GM23338 (cell line): Measurements from ENCODE around the gene NDUFA7. TPM values are rescaled to one million over a fixed set of nuclear protein-coding genes. Genes with fewer than 3 reads are reported as not detected.

ENCODE experiments used
- ATAC-seq: fragments of 200-7000 bp; cut with Tn5 transposase; 3 replicates; pipeline ENCODE4 v1.9.1; 2020
- DNase-seq: peaks from one replicate; pipeline ENCODE4 v3.0.0-alpha.2; 2015; ENCODE audit warnings: low spot score
- H2AFZ ChIP-seq: fragments of 200-600 bp; sonication (generic); 2 replicates; pipeline ENCODE4 v1.8.0; 2016; ENCODE audit warnings: antibody characterized with exemption, mild to moderate bottlenecking, moderate library complexity
- H3F3A ChIP-seq: fragments of 200-600 bp; sonication (generic); replicated peaks from 2 replicates; pipeline ENCODE4 v1.8.0; 2017; ENCODE audit warnings: antibody characterized with exemption, mixed run types, low read depth
- H3K27ac ChIP-seq: fragments of 200-600 bp; sonication (generic); 2 replicates; pipeline ENCODE4 v1.6.1; 2016; ENCODE audit warnings: low read depth
- H3K27me3 ChIP-seq: fragments of 200-600 bp; sonication (generic); 2 replicates; pipeline ENCODE4 v1.8.0; 2016; ENCODE audit warnings: mild to moderate bottlenecking, mixed run types, moderate library complexity; ENCODE audit not compliant: insufficient read depth
- H3K36me3 ChIP-seq: fragments of 200-600 bp; sonication (generic); 2 replicates; pipeline ENCODE4 v1.8.0; 2016; ENCODE audit warnings: mild to moderate bottlenecking; ENCODE audit not compliant: insufficient read depth
- H3K4me1 ChIP-seq: fragments of 200-600 bp; sonication (generic); 2 replicates; pipeline ENCODE4 v1.8.0; 2016; ENCODE audit warnings: mild to moderate bottlenecking, moderate library complexity; ENCODE audit not compliant: insufficient read depth
- H3K4me2 ChIP-seq: fragments of 200-600 bp; sonication (generic); 2 replicates; pipeline ENCODE4 v1.7.1; 2017; ENCODE audit warnings: mixed run types
- H3K4me3 ChIP-seq: fragments of 200-600 bp; sonication (generic); 2 replicates; pipeline ENCODE4 v1.6.1; 2016; ENCODE audit warnings: mixed run types
- H3K79me2 ChIP-seq: fragments of 200-600 bp; sonication (generic); replicated peaks from 2 replicates; pipeline ENCODE4 v1.8.0; 2017; ENCODE audit warnings: mild to moderate bottlenecking; ENCODE audit not compliant: insufficient read depth
- H3K9me2 ChIP-seq: fragments of 200-600 bp; sonication (generic); 2 replicates; pipeline ENCODE4 v1.8.0; 2017; ENCODE audit not compliant: insufficient read depth
- H4K20me1 ChIP-seq: fragments of 200-600 bp; sonication (generic); replicated peaks from 2 replicates; pipeline ENCODE4 v1.8.0; 2017; ENCODE audit warnings: mild to moderate bottlenecking; ENCODE audit not compliant: insufficient read depth
- H3K27ac Mint-ChIP-seq: 2 replicates; pipeline ENCODE4 v1.8.0; 2020; ENCODE audit warnings: inconsistent platforms, mild to moderate bottlenecking, moderate library complexity, mixed read lengths
- H3K27me3 Mint-ChIP-seq: 3 replicates; pipeline ENCODE4 v1.8.0; 2022; ENCODE audit warnings: low read depth, mild to moderate bottlenecking, moderate library complexity, mixed read lengths, inconsistent platforms; ENCODE audit not compliant: insufficient read depth, poor library complexity
- H3K36me3 Mint-ChIP-seq: 3 replicates; pipeline ENCODE4 v1.8.0; 2021; ENCODE audit warnings: low read depth, mild to moderate bottlenecking, inconsistent platforms, moderate library complexity, mixed read lengths
- H3K4me1 Mint-ChIP-seq: 3 replicates; pipeline ENCODE4 v1.8.0; 2020; ENCODE audit warnings: mild to moderate bottlenecking, inconsistent platforms, mixed read lengths
- H3K4me3 Mint-ChIP-seq: 3 replicates; pipeline ENCODE4 v1.8.0; 2021; ENCODE audit warnings: moderate library complexity, mild to moderate bottlenecking, inconsistent platforms, mixed read lengths
- H3K9me3 Mint-ChIP-seq: 3 replicates; pipeline ENCODE4 v1.8.0; 2020; ENCODE audit warnings: moderate library complexity, mild to moderate bottlenecking, inconsistent platforms, mixed read lengths
- CREB1 ChIP-seq: fragments of 250-450 bp; sonication (Bioruptor Pico); IDR thresholded peaks from 2 replicates; pipeline ENCODE4 v1.5.0; 2020; ENCODE audit warnings: low read depth, mild to moderate bottlenecking, moderate library complexity
- EZH2 ChIP-seq: fragments of 200-600 bp; sonication (generic); IDR thresholded peaks from one replicate; pipeline ENCODE4 v1.8.0; 2017; ENCODE audit warnings: antibody characterized with exemption, mild to moderate bottlenecking, low read depth; ENCODE audit not compliant: unreplicated experiment
- EZH2phosphoT487 ChIP-seq: fragments of 200-600 bp; sonication (generic); IDR thresholded peaks from one replicate; pipeline ENCODE4 v1.8.1; 2018; ENCODE audit warnings: antibody characterized with exemption; ENCODE audit not compliant: unreplicated experiment
- JUNB ChIP-seq: IDR thresholded peaks from one replicate; pipeline ENCODE4 v1.6.1; 2016; ENCODE audit warnings: antibody characterized with exemption; ENCODE audit not compliant: unreplicated experiment
- NANOG ChIP-seq: IDR thresholded peaks from 2 replicates; pipeline ENCODE4 v1.6.1; 2016; ENCODE audit warnings: antibody characterized with exemption, borderline replicate concordance
- POLR2AphosphoS5 ChIP-seq: IDR thresholded peaks from 2 replicates; pipeline ENCODE4 v1.6.1; 2016; ENCODE audit warnings: antibody characterized with exemption, low read depth
- REST ChIP-seq: IDR thresholded peaks from one replicate; pipeline ENCODE4 v1.6.1; 2018; ENCODE audit warnings: antibody characterized with exemption; ENCODE audit not compliant: unreplicated experiment
- STAT1 ChIP-seq: IDR thresholded peaks from one replicate; pipeline ENCODE4 v1.6.1; 2016; ENCODE audit warnings: antibody characterized with exemption; ENCODE audit not compliant: unreplicated experiment
- ZNF114 ChIP-seq: fragments of 250-450 bp; sonication (Bioruptor Pico); IDR thresholded peaks from 2 replicates; pipeline ENCODE4 v1.5.0; 2020; ENCODE audit warnings: mild to moderate bottlenecking, moderate library complexity
- ZNF331 ChIP-seq: fragments of 250-450 bp; sonication (Bioruptor Pico); IDR thresholded peaks from 2 replicates; pipeline ENCODE4 v1.5.0; 2020; ENCODE audit warnings: low read depth, mild to moderate bottlenecking, moderate library complexity
- polyA plus RNA-seq: library from polyadenylated mRNA; unstranded; fragments of >200 nt; fragmentation: Nextera tagmentation; extraction: Ambion mirVana; gene quantifications from 2 replicates; pipeline ENCODE4 v1.2.1, GENCODE V29; 2016
- total RNA-seq: library from RNA; depleted of rRNA; stranded (reverse); fragments of >200 nt; shearing (Covaris generic); gene quantifications from 2 replicates; pipeline ENCODE4 v1.2.3, GENCODE V29; 2014
- TF ChIP-seq, protein P1 (sequence below): fragments of 250-450 bp; sonication (Bioruptor Pico); IDR thresholded peaks from 2 replicates; pipeline ENCODE4 v1.5.0; 2020; ENCODE audit warnings: mild to moderate bottlenecking, moderate library complexity
- TF ChIP-seq, protein P2 (sequence below), 2 experiments: fragments of 200-600 bp in 1 of 2; sonication (generic) in 1 of 2; conservative IDR thresholded peaks; 2 replicates each; pipeline versions ENCODE4 v1.5.1 to v1.6.1; 2016 to 2017; ENCODE audit warnings: antibody characterized with exemption in 2 of 2, low read depth in 2 of 2, mild to moderate bottlenecking in 2 of 2, moderate library complexity in 1 of 2
- TF ChIP-seq, protein P3 (sequence below): IDR thresholded peaks from 2 replicates; pipeline ENCODE4 v1.6.1; 2016; ENCODE audit warnings: antibody characterized with exemption

Gene NDUFA7
- total and polyA plus RNA-seq, 2 experiments from 2014 or later, result 35.1 to 344 TPM

DNA sequence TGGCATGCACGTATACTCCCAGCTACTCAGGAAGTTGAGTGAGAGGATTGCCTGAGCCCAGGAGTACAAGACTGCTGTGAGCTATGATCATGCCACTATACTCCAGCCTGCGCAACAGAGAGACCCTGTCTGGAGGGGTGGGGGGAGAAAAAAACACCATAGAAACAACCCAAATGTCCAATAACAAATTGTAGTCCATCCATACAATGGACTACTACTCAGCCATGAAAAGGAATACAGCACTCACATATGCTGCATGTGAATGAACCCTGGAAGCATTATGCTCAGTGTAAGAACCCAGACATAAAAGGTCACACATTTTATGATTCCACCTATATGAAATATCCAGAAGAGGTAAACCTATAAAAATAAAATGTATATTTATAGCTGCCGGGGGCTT, 55.3 kb downstream of the NDUFA7 start:
- TF ChIP-seq REST (no peak), JUNB (no peak), ZNF114 (no peak), ZNF331 (CRISPR knock-in tag) (no peak), NANOG (no peak), EZH2 (no peak), POLR2AphosphoS5 (no peak), CREB1 (CRISPR knock-in tag) (no peak), EZH2phosphoT487 (no peak), STAT1 (no peak)
- TF ChIP-seq, protein P1, sequence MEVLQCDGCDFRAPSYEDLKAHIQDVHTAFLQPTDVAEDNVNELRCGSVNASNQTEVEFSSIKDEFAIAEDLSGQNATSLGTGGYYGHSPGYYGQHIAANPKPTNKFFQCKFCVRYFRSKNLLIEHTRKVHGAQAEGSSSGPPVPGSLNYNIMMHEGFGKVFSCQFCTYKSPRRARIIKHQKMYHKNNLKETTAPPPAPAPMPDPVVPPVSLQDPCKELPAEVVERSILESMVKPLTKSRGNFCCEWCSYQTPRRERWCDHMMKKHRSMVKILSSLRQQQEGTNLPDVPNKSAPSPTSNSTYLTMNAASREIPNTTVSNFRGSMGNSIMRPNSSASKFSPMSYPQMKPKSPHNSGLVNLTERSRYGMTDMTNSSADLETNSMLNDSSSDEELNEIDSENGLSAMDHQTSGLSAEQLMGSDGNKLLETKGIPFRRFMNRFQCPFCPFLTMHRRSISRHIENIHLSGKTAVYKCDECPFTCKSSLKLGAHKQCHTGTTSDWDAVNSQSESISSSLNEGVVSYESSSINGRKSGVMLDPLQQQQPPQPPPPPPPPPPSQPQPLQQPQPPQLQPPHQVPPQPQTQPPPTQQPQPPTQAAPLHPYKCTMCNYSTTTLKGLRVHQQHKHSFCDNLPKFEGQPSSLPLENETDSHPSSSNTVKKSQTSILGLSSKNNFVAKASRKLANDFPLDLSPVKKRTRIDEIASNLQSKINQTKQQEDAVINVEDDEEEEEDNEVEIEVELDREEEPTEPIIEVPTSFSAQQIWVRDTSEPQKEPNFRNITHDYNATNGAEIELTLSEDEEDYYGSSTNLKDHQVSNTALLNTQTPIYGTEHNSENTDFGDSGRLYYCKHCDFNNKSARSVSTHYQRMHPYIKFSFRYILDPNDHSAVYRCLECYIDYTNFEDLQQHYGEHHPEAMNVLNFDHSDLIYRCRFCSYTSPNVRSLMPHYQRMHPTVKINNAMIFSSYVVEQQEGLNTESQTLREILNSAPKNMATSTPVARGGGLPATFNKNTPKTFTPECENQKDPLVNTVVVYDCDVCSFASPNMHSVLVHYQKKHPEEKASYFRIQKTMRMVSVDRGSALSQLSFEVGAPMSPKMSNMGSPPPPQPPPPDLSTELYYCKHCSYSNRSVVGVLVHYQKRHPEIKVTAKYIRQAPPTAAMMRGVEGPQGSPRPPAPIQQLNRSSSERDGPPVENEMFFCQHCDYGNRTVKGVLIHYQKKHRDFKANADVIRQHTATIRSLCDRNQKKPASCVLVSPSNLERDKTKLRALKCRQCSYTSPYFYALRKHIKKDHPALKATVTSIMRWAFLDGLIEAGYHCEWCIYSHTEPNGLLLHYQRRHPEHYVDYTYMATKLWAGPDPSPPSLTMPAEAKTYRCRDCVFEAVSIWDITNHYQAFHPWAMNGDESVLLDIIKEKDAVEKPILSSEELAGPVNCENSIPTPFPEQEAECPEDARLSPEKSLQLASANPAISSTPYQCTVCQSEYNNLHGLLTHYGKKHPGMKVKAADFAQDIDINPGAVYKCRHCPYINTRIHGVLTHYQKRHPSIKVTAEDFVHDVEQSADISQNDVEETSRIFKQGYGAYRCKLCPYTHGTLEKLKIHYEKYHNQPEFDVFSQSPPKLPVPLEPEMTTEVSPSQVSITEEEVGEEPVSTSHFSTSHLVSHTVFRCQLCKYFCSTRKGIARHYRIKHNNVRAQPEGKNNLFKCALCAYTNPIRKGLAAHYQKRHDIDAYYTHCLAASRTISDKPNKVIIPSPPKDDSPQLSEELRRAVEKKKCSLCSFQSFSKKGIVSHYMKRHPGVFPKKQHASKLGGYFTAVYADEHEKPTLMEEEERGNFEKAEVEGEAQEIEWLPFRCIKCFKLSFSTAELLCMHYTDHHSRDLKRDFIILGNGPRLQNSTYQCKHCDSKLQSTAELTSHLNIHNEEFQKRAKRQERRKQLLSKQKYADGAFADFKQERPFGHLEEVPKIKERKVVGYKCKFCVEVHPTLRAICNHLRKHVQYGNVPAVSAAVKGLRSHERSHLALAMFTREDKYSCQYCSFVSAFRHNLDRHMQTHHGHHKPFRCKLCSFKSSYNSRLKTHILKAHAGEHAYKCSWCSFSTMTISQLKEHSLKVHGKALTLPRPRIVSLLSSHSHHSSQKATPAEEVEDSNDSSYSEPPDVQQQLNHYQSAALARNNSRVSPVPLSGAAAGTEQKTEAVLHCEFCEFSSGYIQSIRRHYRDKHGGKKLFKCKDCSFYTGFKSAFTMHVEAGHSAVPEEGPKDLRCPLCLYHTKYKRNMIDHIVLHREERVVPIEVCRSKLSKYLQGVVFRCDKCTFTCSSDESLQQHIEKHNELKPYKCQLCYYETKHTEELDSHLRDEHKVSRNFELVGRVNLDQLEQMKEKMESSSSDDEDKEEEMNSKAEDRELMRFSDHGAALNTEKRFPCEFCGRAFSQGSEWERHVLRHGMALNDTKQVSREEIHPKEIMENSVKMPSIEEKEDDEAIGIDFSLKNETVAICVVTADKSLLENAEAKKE (CRISPR knock-in tag), result no peak
- TF ChIP-seq, protein P2, sequence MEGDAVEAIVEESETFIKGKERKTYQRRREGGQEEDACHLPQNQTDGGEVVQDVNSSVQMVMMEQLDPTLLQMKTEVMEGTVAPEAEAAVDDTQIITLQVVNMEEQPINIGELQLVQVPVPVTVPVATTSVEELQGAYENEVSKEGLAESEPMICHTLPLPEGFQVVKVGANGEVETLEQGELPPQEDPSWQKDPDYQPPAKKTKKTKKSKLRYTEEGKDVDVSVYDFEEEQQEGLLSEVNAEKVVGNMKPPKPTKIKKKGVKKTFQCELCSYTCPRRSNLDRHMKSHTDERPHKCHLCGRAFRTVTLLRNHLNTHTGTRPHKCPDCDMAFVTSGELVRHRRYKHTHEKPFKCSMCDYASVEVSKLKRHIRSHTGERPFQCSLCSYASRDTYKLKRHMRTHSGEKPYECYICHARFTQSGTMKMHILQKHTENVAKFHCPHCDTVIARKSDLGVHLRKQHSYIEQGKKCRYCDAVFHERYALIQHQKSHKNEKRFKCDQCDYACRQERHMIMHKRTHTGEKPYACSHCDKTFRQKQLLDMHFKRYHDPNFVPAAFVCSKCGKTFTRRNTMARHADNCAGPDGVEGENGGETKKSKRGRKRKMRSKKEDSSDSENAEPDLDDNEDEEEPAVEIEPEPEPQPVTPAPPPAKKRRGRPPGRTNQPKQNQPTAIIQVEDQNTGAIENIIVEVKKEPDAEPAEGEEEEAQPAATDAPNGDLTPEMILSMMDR (conservative IDR thresholded peaks at IDR 0.05; ENCODE audit: low read depth in 2 of 2), result no peak
- TF ChIP-seq, protein P3, sequence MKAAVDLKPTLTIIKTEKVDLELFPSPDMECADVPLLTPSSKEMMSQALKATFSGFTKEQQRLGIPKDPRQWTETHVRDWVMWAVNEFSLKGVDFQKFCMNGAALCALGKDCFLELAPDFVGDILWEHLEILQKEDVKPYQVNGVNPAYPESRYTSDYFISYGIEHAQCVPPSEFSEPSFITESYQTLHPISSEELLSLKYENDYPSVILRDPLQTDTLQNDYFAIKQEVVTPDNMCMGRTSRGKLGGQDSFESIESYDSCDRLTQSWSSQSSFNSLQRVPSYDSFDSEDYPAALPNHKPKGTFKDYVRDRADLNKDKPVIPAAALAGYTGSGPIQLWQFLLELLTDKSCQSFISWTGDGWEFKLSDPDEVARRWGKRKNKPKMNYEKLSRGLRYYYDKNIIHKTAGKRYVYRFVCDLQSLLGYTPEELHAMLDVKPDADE, result no peak
- 0 out of 2 replicates have a peak, but pooled peaks cover 3% of the 10 kb centered on the region for H4K20me1 ChIP-seq
- ATAC-seq, result no peak
- 0 out of 2 replicates have a peak, but pooled peaks cover 8% of the 10 kb centered on the region for H3K4me1 ChIP-seq
- H3K9me2 ChIP-seq, result no peaks in the 10 kb centered on the region
- peaks cover 16% of the 10 kb centered on the region; the same call in 1 of the 2 replicates for H3F3A ChIP-seq
- no peaks in the 10 kb centered on the region for H3K27me3 ChIP-seq
- H3K4me2 ChIP-seq, result no peak overlapping the region
- no peak overlapping the region for H3K27ac ChIP-seq
- no peak overlapping the region for H3K27ac Mint-ChIP-seq
- no peak overlapping the region for H2AFZ ChIP-seq
- no peaks in the 10 kb centered on the region for H3K9me3 Mint-ChIP-seq
- H3K36me3 ChIP-seq, result no peaks in the 10 kb centered on the region
- no peak overlapping the region for H3K4me3 ChIP-seq
- peaks cover 14% of the 10 kb centered on the region; the same call in 2 of the 3 replicates for H3K36me3 Mint-ChIP-seq
- H3K4me1 Mint-ChIP-seq, result peaks cover 8% of the 10 kb centered on the region
- DNase-seq, result no peak
- H3K27me3 Mint-ChIP-seq, result peaks cover 11% of the 10 kb centered on the region
- H3K79me2 ChIP-seq, result no peaks in the 10 kb centered on the region
- H3K4me3 Mint-ChIP-seq, result no peak overlapping the region
